Endothelial cell of umbilical vein (primary cell): ENCODE data around the gene VWA8. TPM values are rescaled to one million over a fixed set of nuclear protein-coding genes. Genes with fewer than 3 reads are reported as not detected.

Experiments used
- BruUV-seq: library from RNA; stranded (reverse); fragments of 400-500 nt; replicated peaks from 2 replicates; lab custom pipeline; 2021; lab: Mats Ljungman, UMichigan
- CTCF ChIA-PET: fragments of 300-600, 350-600 bp; sonication (Branson Sonifier 250); formaldehyde crosslinking; loops from one replicate; lab custom pipeline; 2021; ENCODE audit warnings: antibody characterized with exemption, inconsistent platforms; lab: Charles Lee
- POLR2A ChIA-PET: fragments of 300-600, 350-600 bp; sonication (Branson Sonifier 250); formaldehyde crosslinking; loops from one replicate; lab custom pipeline; 2021; ENCODE audit warnings: antibody characterized with exemption, inconsistent platforms; lab: Charles Lee
- DNase-seq: peaks from one replicate; pipeline ENCODE4 v3.0.0-alpha.2; 2011; ENCODE audit warnings: low read depth, low spot score
- FAIRE-seq: peaks from 2 replicates; lab custom pipeline; 2011; peaks lifted over from hg19 to GRCh38; lab: Jason Lieb, UNC
- H2AFZ ChIP-seq: 2 replicates; pipeline ENCODE4 v1.6.0; 2012; ENCODE audit warnings: low read depth, low read length, control low read depth, inconsistent platforms
- H3K27ac ChIP-seq: 2 replicates; pipeline ENCODE4 v1.5.1; 2011; ENCODE audit warnings: low read depth, mild to moderate bottlenecking, control low read depth, low read length, moderate library complexity; ENCODE audit not compliant: insufficient read depth
- H3K27me3 ChIP-seq, 2 experiments: 2 replicates each; pipeline versions ENCODE4 v1.6.0 to v1.6.1; 2011; ENCODE audit warnings: low read length in 2 of 2, mixed read lengths in 1 of 2; ENCODE audit not compliant: control insufficient read depth in 2 of 2, insufficient read depth in 2 of 2
- H3K36me3 ChIP-seq, 2 experiments: 2 replicates in 1 of 2; 3 replicates in 1 of 2; pipeline ENCODE4 v1.5.1; 2011; ENCODE audit warnings: low read length in 2 of 2, mild to moderate bottlenecking in 1 of 2, moderate library complexity in 1 of 2; ENCODE audit not compliant: control insufficient read depth in 2 of 2, insufficient read depth in 2 of 2; ENCODE audit errors: extremely low read depth in 1 of 2
- H3K4me1 ChIP-seq: 3 replicates; pipeline ENCODE4 v1.5.1; 2011; ENCODE audit warnings: mild to moderate bottlenecking, low read length; ENCODE audit not compliant: control insufficient read depth, insufficient read depth; ENCODE audit errors: extremely low read depth
- H3K4me2 ChIP-seq: 2 replicates; pipeline ENCODE4 v1.6.1; 2011; ENCODE audit warnings: low read length, control low read depth, mixed read lengths; ENCODE audit not compliant: insufficient read depth
- H3K4me3 ChIP-seq, 3 experiments: fragments of 200-600 bp in 1 of 3; sonication (generic), shearing (Covaris generic) in 1 of 3; replicated peaks in 1 of 3; 2 replicates each; pipeline ENCODE4 v1.5.1; 2011 to 2016; ENCODE audit warnings: control low read depth in 3 of 3, low read length in 3 of 3, mild to moderate bottlenecking in 2 of 3, inconsistent platforms in 1 of 3, low read depth in 1 of 3, moderate library complexity in 1 of 3; ENCODE audit not compliant: insufficient read depth in 1 of 3
- H3K79me2 ChIP-seq: 2 replicates; pipeline ENCODE4 v1.6.0; 2012; ENCODE audit warnings: low read length, inconsistent platforms; ENCODE audit not compliant: control insufficient read depth, insufficient read depth
- H3K9ac ChIP-seq: replicated peaks from 2 replicates; pipeline ENCODE3; 2011; ENCODE audit warnings: low read length, control low read depth; ENCODE audit not compliant: insufficient read depth; ENCODE audit errors: extremely low read depth
- H3K9me1 ChIP-seq: replicated peaks from 3 replicates; pipeline ENCODE4 v1.6.0; 2011; ENCODE audit warnings: mild to moderate bottlenecking, low read length; ENCODE audit not compliant: control insufficient read depth, insufficient read depth; ENCODE audit errors: extremely low read depth
- H3K9me3 ChIP-seq: replicated peaks from 2 replicates; pipeline ENCODE4 v1.5.1; 2012; ENCODE audit warnings: low read length, inconsistent platforms; ENCODE audit not compliant: control insufficient read depth, insufficient read depth
- H4K20me1 ChIP-seq: replicated peaks from 2 replicates; pipeline ENCODE3; 2011; ENCODE audit warnings: mild to moderate bottlenecking, low read length; ENCODE audit not compliant: control insufficient read depth, insufficient read depth; ENCODE audit errors: extremely low read depth
- FOS ChIP-seq: IDR thresholded peaks from 2 replicates; pipeline ENCODE4 v1.6.1; 2011; ENCODE audit warnings: mild to moderate bottlenecking, low read length, moderate library complexity, borderline replicate concordance; ENCODE audit not compliant: insufficient read depth
- GATA2 ChIP-seq: IDR thresholded peaks from 2 replicates; pipeline ENCODE4 v1.7.0; 2011; ENCODE audit warnings: low read depth, mild to moderate bottlenecking, moderate library complexity, mixed read lengths, low read length; ENCODE audit not compliant: insufficient read length, insufficient read depth
- JUN ChIP-seq: IDR thresholded peaks from 2 replicates; pipeline ENCODE4 v1.6.1; 2011; ENCODE audit warnings: borderline replicate concordance, low read depth; ENCODE audit not compliant: insufficient read length, insufficient read depth
- dilution Hi-C: fragments of 300-500 bp; cut with MboI; formaldehyde crosslinking; loops from one replicate; pipeline ENCODE4 v1.15.0; 2019; ENCODE audit warnings: low sequenced_read_pairs; ENCODE audit not compliant: extremely low pct_ligation_motif_present
- intact Hi-C: fragments of 100-400 bp; cut with micrococcal nuclease; formaldehyde crosslinking; loops from one replicate; pipeline ENCODE4 v1.10.0; 2022
- polyA plus RNA-seq, 4 experiments: library from polyadenylated mRNA; depleted of rRNA in 3 of 4; stranded (reverse) in 3 of 4; unstranded in 1 of 4; fragments of >200 nt; gene quantifications; 2 replicates each; pipeline versions ENCODE4 v1.2.1 to v1.2.3, GENCODE V29; 2011 to 2012; ENCODE audit warnings: missing spikeins in 1 of 4
- total RNA-seq: library from RNA; stranded (reverse); gene quantifications from 2 replicates; pipeline ENCODE4 v1.2.3, GENCODE V29; 2021

Gene VWA8
- total and polyA plus RNA-seq, 2 donors (not counting 3 experiments of a cell fraction or from before 2014, with no cell fraction given) = 2.9 to 11.3 TPM

GRCh38 chr13:41780715-41781706, 179.9 kb downstream of the VWA8 start:
- Histone ChIP-seq H3K9me1 (no peaks in the 10 kb centered on the region), H3K27ac (no peak overlapping the region), H3K36me3 (no peaks in the 10 kb centered on the region), H3K27me3 (no peaks in the 10 kb centered on the region), H3K4me1 (no peaks in the 10 kb centered on the region), H4K20me1 (no peaks in the 10 kb centered on the region), H3K4me3 (no peak overlapping the region), H3K4me2 (no peak overlapping the region), H2AFZ (no peak overlapping the region), H3K9me3 (no peaks in the 10 kb centered on the region), H3K9ac (no peak overlapping the region), H3K79me2 (no peaks in the 10 kb centered on the region)
- CTCF ChIA-PET = no interaction called here
- dilution Hi-C loops (no loop called here), intact Hi-C loops (no loop called here)
- POLR2A ChIA-PET = no interaction called here
- BruUV-seq = no TSS peak
- DNase-seq (no peak), FAIRE-seq (no peak)
- TF ChIP-seq GATA2 = no peak

DNA sequence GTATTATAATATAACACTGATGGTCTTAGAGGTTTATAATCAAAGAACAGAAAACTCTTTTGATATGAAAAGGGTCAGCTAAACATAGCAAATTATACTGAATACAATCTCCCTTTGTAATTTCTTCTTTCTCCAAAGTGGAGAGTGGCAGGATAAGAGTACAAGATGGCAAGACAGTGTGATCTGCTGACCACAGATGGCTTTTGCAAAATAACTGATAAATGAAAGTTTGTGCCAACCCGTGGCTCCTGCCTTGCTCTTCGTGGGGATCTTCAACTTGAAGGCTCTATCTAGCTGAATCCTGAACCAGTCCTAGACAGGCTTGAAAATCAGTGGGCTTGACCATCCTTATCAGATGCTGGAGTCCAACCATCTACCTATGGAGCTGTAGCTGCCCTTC, 185.7 kb downstream of the VWA8 start:
- Histone ChIP-seq H3K4me1 (no peaks in the 10 kb centered on the region), H3K4me2 (no peak overlapping the region), H3K36me3 (no peaks in the 10 kb centered on the region), H2AFZ (no peak overlapping the region), H4K20me1 (no peaks in the 10 kb centered on the region), H3K27ac (no peak overlapping the region), H3K27me3 (no peaks in the 10 kb centered on the region), H3K9me1 (no peaks in the 10 kb centered on the region), H3K9ac (no peak overlapping the region), H3K9me3 (no peaks in the 10 kb centered on the region), H3K79me2 (no peaks in the 10 kb centered on the region), H3K4me3 (no peak overlapping the region)
- ChIA-PET CTCF (interaction anchor here (1.2 kb wide), 1 partner anchor 9 kb away, joined by 3 read pairs; no protein-coding TSS in a partner anchor), POLR2A (no interaction called here)
- DNase-seq = no peak
- FAIRE-seq = no peak
- TF ChIP-seq JUN (no peak), FOS (no peak)
- no TSS peak for BruUV-seq
- dilution Hi-C loops = no loop called here
- intact Hi-C loops = no loop called here
